IgD-negative memory B cell (primary cell): Measurements from ENCODE around the gene MICAL1. TPM values are rescaled to one million over a fixed set of nuclear protein-coding genes. Genes with fewer than 3 reads are reported as not detected.

ENCODE experiments used
- H3K27ac Mint-ChIP-seq, 3 donors: one replicate each; pipeline ENCODE4 v1.8.0; 2020 to 2022; ENCODE audit warnings: mild to moderate bottlenecking in 3 of 3, mixed read lengths in 3 of 3, moderate library complexity in 1 of 3
- H3K27me3 Mint-ChIP-seq: one replicate; pipeline ENCODE4 v1.8.0; 2021; ENCODE audit warnings: mixed read lengths
- H3K36me3 Mint-ChIP-seq: one replicate; pipeline ENCODE4 v1.8.0; 2020; ENCODE audit warnings: mild to moderate bottlenecking, mixed read lengths
- H3K4me1 Mint-ChIP-seq, 3 donors: one replicate each; pipeline ENCODE4 v1.8.0; 2020 to 2022; ENCODE audit warnings: mixed read lengths in 3 of 3, mild to moderate bottlenecking in 1 of 3
- H3K4me3 Mint-ChIP-seq, 4 donors: one replicate each; pipeline ENCODE4 v1.8.0; 2020 to 2022; ENCODE audit warnings: mild to moderate bottlenecking in 4 of 4, mixed read lengths in 4 of 4, moderate library complexity in 3 of 4
- H3K9me3 Mint-ChIP-seq, 3 donors: one replicate each; pipeline ENCODE4 v1.8.0; 2020 to 2021; ENCODE audit warnings: mixed read lengths in 3 of 3, mild to moderate bottlenecking in 1 of 3
- polyA plus RNA-seq: library from polyadenylated mRNA; unstranded; fragments of 300-500 nt; fragmentation: Illumina TruSeq; gene quantifications from one replicate; pipeline ENCODE4 v1.2.3, GENCODE V29; 2021

The MICAL1 gene
- polyA plus RNA-seq, 1 donor from 2014 or later, result 23.9 TPM

- peaks cover 4% of the 10 kb centered on the region for H3K27me3 Mint-ChIP-seq
- no peak overlapping the region for H3K4me3 Mint-ChIP-seq
- peaks cover 0 to 2% (median 0%) of the 10 kb centered on the region in 3 donors for H3K9me3 Mint-ChIP-seq
- no peak overlapping the region for H3K27ac Mint-ChIP-seq
- no peaks in the 10 kb centered on the region for H3K36me3 Mint-ChIP-seq
- peaks cover 0 to 1% (median 0%) of the 10 kb centered on the region in 3 donors for H3K4me1 Mint-ChIP-seq
Measured at GRCh38 chr6:109397020-109397419, 58.6 kb downstream of the MICAL1 start.

- H3K9me3 Mint-ChIP-seq, result peaks cover 0 to 2% (median 0%) of the 10 kb centered on the region in 3 donors
- peaks cover 0 to 1% (median 0%) of the 10 kb centered on the region in 3 donors for H3K4me1 Mint-ChIP-seq
- peaks cover 4% of the 10 kb centered on the region for H3K27me3 Mint-ChIP-seq
- no peaks in the 10 kb centered on the region for H3K36me3 Mint-ChIP-seq
- H3K4me3 Mint-ChIP-seq, result peak overlapping the region in 1 of 4 donors; percentile 35
- H3K27ac Mint-ChIP-seq, result no peak overlapping the region
Measured at GRCh38 chr6:109396046-109396718, 59.4 kb downstream of the MICAL1 start.

Other genes with a start within 250 kb of the MICAL1 start
- gene CD164, start 73.3 kb downstream of the MICAL1 start, polyA plus RNA-seq, result 215 TPM
- gene PPIL6, start 15.1 kb downstream of the MICAL1 start, polyA plus RNA-seq, result 1.1 TPM
- gene SMPD2, start 15.0 kb downstream of the MICAL1 start, polyA plus RNA-seq, result 22.0 TPM
- 15.5 TPM for gene ZBTB24, start 27.4 kb upstream of the MICAL1 start, polyA plus RNA-seq
- 8.2 TPM for gene AK9, start 235.4 kb upstream of the MICAL1 start, polyA plus RNA-seq
- 45.2 TPM for gene FIG4, start 235.5 kb upstream of the MICAL1 start, polyA plus RNA-seq